Measurements from ENCODE around the gene IFNGR2.

GRCh38 chr21:33414926-33415325, 11.7 kb downstream of the IFNGR2 start:
- TF ChIP-seq CTCF (IDR thresholded peaks at IDR 0.05) (no peak), POLR2A (IDR thresholded peaks at IDR 0.05) (no peak)
